ENCODE measurements around the gene TMTC2. TPM values are rescaled to one million over a fixed set of nuclear protein-coding genes. Genes with fewer than 3 reads are reported as not detected.

The TMTC2 gene
- total RNA-seq, 2 experiments from 2014 or later = 1.8 to 2.1 TPM

DNA sequence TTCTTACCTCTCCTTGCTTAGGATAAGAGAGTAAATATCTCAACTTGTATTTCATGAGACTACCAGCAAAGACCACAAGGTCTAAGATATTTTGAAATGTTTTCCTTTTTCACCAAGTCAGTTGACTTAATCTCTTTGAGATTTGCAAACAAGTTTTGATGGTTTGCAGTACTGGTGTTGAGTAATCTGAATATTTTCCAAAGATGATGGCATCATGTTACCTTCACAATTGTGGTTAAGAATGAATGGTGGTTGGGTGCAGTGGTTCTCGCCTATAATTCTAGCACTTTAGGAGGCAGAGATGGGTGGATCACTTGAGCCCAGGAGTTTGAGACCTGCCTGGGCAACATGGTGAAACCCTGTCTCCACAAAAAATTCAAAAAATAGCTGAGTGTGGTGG, 225.7 kb downstream of the TMTC2 start:
- Mint-ChIP-seq H3K4me1 (ENCODE audit: low read depth) (no peaks in the 10 kb centered on the region), H3K36me3 (ENCODE audit: low read depth) (no peaks in the 10 kb centered on the region), H3K4me3 (no peak overlapping the region), H3K27me3 (no peaks in the 10 kb centered on the region), H3K27ac (no peak overlapping the region), H3K9me3 (no peaks in the 10 kb centered on the region)
- no peak overlapping the region for H3K4me3 ChIP-seq (ENCODE audit: low read length)
- H3K27ac ChIP-seq (ENCODE audit: low read depth in 1 of 2, low read length in 2 of 2) = no peak overlapping the region
- DNase-seq (no peak), ATAC-seq (ENCODE audit: poor library complexity) (no peak)
- H3K9me3 ChIP-seq (ENCODE audit: control insufficient read depth in 1 of 2, insufficient read depth in 1 of 2, low read length in 2 of 2) = no peaks in the 10 kb centered on the region
- TF ChIP-seq CTCF (IDR thresholded peaks at IDR 0.05) = no peak
- POLR2A ChIA-PET = no interaction called here
- no peaks in the 10 kb centered on the region for H3K4me1 ChIP-seq (ENCODE audit: insufficient read depth, low read length)
- CTCF ChIA-PET = no interaction called here
- intact Hi-C loops (cut with DNase I, micrococcal nuclease) = no loop called here
- H3K27me3 ChIP-seq (ENCODE audit: control insufficient read depth in 1 of 2, insufficient read depth in 2 of 2, low read length in 2 of 2) = no peaks in the 10 kb centered on the region
- no peaks in the 10 kb centered on the region for H3K36me3 ChIP-seq (ENCODE audit: insufficient read depth, low read length)

- TF ChIP-seq CTCF (IDR thresholded peaks at IDR 0.05) = no peak
- no peak overlapping the region for H3K4me3 ChIP-seq (ENCODE audit: low read length)
- ChIA-PET CTCF (no interaction called here), POLR2A (interaction anchor here (0.6 kb wide), 1 partner anchor 9 kb away, joined by 3 read pairs; no protein-coding TSS in a partner anchor)
- H3K4me3 Mint-ChIP-seq = no peak overlapping the region
- H3K27ac ChIP-seq (ENCODE audit: low read depth in 1 of 2, low read length in 2 of 2) = no peak overlapping the region
- H3K4me1 Mint-ChIP-seq (ENCODE audit: low read depth) = no peaks in the 10 kb centered on the region
- H3K9me3 Mint-ChIP-seq = no peaks in the 10 kb centered on the region
- no peaks in the 10 kb centered on the region for H3K36me3 Mint-ChIP-seq (ENCODE audit: low read depth)
- no peaks in the 10 kb centered on the region for H3K27me3 Mint-ChIP-seq
- no peaks in the 10 kb centered on the region for H3K27me3 ChIP-seq (ENCODE audit: control insufficient read depth in 1 of 2, insufficient read depth in 2 of 2, low read length in 2 of 2)
- H3K4me1 ChIP-seq (ENCODE audit: insufficient read depth, low read length) = no peaks in the 10 kb centered on the region
- H3K9me3 ChIP-seq (ENCODE audit: control insufficient read depth in 1 of 2, insufficient read depth in 1 of 2, low read length in 2 of 2) = no peaks in the 10 kb centered on the region
- no peak for ATAC-seq (ENCODE audit: poor library complexity)
- no peak for DNase-seq
- intact Hi-C loops (cut with DNase I, micrococcal nuclease) = no loop called here
- H3K27ac Mint-ChIP-seq = no peak overlapping the region
- no peaks in the 10 kb centered on the region for H3K36me3 ChIP-seq (ENCODE audit: insufficient read depth, low read length)
These were observed 232.8 kb downstream of the TMTC2 start for GRCh38 chr12:82919388-82920054.

DNA sequence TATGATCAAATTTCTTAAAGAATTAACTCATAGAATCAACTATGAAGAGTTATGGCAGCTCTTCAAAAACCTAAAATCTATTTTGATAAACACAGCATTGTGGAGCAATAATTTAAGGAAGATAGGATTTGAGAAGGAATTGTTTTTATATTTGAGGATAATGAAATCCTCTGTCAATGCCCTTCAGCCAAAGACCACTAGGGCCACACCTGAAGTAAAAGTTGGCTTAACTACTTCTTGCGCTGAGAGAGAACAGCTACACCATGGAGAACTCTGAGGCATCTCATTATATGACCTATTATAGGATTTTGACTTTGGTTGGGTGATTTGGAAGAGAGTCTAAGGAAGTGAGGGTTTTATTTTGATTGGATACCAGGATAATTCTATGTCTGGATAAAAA, 237.2 kb downstream of the TMTC2 start:
- Histone ChIP-seq H3K27me3 (ENCODE audit: control insufficient read depth in 1 of 2, insufficient read depth in 2 of 2, low read length in 2 of 2) (no peaks in the 10 kb centered on the region), H3K27ac (ENCODE audit: low read depth in 1 of 2, low read length in 2 of 2) (no peak overlapping the region), H3K4me3 (ENCODE audit: low read length) (no peak overlapping the region), H3K4me1 (ENCODE audit: insufficient read depth, low read length) (no peaks in the 10 kb centered on the region), H3K36me3 (ENCODE audit: insufficient read depth, low read length) (no peaks in the 10 kb centered on the region), H3K9me3 (ENCODE audit: control insufficient read depth in 1 of 2, insufficient read depth in 1 of 2, low read length in 2 of 2) (no peaks in the 10 kb centered on the region)
- intact Hi-C loops (cut with DNase I, micrococcal nuclease) = no loop called here
- H3K4me3 Mint-ChIP-seq = no peak overlapping the region
- no peak for TF ChIP-seq CTCF (IDR thresholded peaks at IDR 0.05)
- no peaks in the 10 kb centered on the region for H3K36me3 Mint-ChIP-seq (ENCODE audit: low read depth)
- DNase-seq = no peak
- no peaks in the 10 kb centered on the region for H3K9me3 Mint-ChIP-seq
- POLR2A ChIA-PET = no interaction called here
- no peaks in the 10 kb centered on the region for H3K27me3 Mint-ChIP-seq
- CTCF ChIA-PET = no interaction called here
- ATAC-seq (ENCODE audit: poor library complexity) = no peak
- no peak overlapping the region for H3K27ac Mint-ChIP-seq
- H3K4me1 Mint-ChIP-seq (ENCODE audit: low read depth) = no peaks in the 10 kb centered on the region

Data from CD4-positive, alpha-beta T cell (primary cell).